Cerebellar nuclear complex (tissue), 1 donor: ENCODE measurements around the gene WDR45.
A peak's percentile ranks its signal among the peaks of the same experiment; 100 is the strongest.

Experiments used
- DNase-seq, 2 experiments: peaks; one replicate each; lab custom pipeline; 2025; lab: John Stamatoyannopoulos, UW

Gene WDR45

DNA sequence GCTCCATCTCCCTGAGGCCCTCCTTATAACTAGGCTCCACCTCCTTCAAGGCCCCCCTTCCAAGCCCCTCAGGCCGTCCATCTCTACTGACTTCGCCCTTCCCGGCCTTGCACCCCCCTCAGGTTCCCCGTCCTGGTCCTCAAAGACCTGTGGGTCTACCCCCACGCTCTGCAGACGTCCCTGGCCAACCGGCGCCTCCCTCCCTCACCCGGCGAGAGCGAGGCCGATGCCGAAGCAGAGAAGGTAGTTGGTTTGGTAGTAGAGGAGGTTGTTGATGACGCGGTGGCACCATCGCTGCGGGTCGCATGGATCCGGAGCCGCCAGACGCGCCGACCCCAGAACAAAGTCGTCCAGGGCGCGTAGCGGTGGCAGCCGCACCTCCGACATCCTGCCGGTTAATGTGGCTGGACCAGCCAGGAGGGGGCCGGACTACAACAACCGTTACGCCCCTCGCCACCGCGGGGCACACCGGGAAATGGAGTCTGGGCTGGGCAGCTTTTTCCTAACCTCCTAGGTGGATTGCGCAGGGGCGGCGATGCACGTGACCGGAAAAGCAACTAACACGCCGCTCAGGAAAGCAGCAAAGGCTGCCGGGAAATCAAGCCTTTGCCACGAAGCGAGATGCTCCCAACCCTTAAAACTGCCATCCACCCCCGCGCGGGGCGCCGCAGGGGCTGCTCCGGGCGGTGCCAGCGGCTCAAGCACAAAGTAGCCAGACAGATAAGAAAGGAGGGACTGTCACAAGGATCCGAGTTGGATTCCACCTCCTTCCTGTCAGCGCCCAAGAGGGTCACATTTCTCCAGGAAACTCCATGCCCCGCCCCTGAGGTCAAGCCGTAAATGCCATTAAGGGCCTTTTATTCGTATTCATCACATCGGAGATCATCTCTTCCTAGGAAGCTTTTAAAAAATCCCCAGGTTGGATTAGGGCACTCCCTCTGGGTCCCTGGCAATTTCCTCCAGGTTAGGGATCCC is 5.8 kb downstream of the WDR45 start, which contains the start of gene PRAF2:
TSS of gene PRAF2 (minus strand) at position 402 of the 975 bp plus-strand sequence. CDS start at position 387, 15 bp downstream.
- DNase-seq = peak; percentile 13 to 64

DNA sequence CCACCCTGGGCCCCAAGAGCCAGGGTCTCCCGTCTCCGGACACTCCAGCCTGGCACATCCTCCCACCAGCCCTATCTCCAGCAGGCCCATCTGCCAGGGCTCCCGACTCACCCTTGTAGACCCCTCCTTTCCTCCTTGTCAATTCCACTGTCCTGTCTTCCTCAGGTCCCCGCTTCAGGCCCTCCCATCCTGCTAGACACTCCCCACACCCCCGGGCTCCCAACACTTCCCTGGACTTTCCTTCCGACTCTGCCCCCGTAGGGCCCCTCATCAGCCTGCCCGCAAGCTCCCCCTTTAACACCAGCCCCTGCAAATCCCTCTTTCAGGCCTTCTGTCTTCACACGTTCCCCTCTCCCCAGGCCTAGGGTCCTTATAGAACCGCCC is 7.0 kb downstream of the WDR45 start:
- no peak for DNase-seq

DNA sequence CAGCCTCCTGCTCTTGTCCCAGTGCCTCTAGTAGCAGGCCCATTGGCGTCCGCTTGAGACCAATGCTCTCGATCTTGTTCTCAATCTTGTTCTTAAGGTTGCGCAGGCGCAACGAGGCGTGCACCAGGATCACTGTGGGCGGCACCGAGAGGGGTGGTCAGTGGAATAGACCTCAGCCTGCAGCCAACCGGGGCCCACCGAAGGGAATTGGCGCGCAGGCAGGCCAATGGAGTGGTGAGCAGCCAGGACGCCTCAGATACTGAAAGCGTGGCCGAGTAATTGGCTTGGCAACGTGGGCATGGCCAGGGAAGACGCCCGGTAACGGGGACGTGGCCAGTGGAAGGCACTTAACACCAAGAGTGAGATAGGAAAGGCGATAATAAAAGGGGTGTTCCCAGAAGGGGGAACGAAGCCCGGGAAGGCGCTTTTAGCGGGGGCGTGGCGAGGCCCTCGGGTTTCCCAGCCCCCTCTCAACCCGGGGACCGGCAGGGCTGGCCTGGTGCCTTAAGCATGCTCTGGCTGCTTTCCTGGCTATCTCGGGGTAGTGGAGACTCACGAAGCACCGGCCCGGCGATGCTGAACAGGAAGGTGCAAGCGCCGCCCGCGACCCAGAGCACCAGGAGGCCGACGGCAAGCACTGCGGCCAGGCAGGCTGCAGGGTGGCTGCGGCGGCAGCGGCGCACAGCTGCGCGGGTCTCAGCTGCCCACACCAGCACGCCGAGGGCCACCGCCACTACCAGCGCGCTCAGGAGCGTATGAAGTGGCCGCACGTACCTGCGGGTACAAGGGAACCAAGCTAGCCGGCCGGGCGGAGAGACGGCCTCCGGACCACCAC is 7.6 kb downstream of the WDR45 start:
- DNase-seq = peak; percentile 22 to 41

DNA sequence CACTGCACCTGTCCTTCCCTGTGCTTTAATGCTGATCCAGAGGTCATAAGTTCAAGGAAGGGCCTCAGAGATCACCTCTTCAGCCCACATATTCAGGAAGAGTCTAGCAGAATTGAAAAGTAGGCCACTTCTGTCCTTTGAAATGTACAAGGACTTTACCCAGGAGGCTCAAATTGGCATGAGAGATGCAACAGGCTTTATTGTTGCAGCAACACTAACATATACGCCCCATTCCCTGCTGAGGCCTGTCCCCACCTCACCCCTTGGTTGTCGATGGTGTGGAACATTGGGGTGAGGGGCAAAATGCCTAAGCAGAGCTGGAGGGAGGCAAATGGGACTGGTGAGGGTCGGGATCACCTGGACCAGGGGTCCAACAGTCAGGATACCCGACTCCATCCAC is 8.7 kb downstream of the WDR45 start:
- no peak for DNase-seq

DNA sequence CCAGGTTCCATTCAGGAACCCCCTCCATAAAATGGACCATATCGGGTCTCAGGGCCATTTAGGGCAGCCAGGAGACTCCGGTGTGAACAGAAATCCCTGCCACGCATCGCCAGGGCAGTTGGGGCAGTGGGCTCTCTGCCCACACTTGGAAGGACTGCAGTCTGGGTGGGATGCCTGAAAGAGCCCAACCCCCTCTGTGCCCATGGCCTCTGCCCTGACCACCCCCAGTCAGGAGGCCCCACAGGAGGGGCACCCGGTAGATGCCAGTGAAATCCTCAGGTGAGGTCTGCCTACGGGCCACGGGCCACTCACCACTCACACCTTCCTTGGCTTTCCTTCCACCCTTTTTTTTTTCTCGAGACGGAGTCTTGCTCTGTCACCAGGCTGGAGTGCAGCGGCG is 10.6 kb downstream of the WDR45 start:
- DNase-seq = no peak

DNA sequence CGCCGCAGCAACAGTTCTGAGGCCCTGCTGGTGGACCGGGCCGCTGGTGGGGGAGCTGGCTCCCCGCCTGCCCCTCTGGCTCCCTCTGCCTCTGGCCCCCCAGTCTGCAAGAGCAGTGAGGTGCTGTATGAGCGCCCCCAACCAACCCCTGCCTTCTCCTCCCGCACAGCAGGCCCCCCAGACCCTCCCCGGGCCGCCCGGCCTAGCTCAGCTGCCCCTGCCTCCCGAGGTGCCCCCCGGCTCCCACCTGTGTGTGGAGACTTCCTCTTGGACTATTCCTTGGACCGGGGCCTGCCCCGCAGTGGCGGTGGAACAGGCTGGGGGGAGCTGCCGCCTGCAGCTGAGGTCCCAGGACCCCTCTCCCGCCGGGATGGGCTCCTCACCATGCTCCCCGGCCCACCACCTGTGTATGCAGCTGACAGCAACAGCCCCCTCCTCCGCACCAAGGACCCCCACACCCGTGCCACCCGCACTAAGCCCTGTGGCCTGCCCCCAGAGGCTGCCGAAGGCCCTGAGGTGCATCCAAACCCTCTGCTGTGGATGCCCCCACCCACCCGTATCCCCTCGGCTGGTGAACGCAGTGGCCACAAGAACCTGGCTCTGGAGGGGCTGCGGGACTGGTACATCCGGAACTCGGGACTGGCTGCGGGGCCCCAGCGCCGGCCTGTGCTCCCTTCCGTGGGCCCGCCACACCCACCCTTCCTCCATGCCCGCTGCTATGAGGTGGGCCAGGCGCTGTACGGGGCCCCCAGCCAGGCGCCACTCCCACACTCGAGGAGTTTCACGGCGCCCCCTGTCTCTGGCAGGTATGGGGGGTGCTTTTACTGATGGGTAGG is 12.2 kb downstream of the WDR45 start:
- DNase-seq = no peak

DNA sequence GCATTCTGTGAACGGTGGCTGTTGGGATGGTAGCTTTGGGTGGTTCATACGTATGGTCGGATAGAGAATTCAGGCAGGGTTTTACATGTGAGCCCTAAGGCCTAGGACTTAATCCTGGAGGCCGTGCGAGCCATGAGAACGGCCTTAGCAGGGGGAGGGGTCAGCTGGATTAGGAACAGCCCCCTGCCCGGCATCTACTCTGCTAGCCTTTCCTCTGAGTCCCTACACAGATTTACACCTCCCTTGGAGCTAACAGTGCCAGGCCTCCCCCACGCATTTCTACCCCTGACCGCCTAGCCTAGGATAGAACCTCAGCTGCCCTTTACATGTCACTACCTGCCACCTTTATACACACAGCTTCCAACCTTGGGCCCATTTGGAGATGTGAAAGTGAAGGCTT is 13.0 kb downstream of the WDR45 start:
- DNase-seq = no peak

DNA sequence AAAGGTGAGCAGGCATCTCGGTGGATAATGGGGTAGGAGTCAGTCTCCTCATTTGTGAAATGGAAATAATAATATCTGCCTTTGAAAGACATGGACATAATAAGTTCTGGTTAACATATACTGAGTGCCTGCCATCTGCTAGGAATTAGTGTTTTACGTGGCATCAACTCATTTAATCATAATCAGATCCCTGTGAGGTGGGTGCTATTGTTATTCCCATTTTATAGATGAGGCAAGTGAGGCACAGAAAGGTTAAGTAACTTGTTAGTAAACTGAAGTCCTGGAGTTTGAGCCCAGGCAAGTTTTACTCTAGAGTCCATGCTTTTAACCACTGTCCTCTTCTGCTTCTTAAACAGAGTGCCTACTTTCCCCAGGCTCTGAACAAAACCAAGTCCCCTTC is 13.4 kb downstream of the WDR45 start:
- DNase-seq = no peak

DNA sequence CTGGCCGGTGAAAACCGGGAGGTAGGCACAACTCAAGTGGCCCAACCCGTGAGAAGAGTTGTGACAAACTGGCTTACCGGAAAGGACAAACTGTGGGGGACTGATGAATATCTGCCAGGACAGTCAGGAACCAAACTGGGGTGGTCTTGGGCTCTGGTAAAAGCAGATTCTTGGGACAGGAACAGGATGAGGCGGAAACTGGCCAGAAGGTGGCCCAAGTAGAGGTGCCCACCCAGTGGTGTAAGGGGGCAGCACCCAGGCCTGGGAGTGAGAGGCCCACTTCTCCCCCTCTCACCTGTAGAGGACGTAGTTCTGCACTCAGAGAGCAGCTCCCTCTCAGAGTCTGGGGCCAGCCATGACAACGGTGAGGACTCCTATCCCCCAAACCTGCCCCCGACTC is 15.0 kb downstream of the WDR45 start:
- DNase-seq = no peak

DNA sequence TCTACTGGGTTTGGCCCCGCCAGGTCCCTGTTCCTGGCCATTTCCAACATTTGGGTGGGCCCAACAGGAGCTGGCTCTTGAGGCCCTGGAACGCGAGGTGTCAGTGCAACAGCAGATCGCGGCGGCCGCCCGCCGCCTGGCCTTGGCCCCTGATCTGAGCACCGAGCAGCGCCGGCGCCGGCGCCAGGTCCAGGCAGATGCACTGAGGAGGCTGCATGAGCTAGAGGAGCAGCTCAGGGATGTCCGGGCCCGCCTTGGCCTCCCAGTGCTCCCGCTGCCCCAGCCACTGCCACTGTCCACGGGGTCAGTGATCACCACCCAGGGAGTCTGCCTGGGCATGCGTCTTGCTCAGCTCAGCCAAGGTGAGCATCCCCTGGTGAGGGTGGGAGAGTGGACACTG is 15.4 kb downstream of the WDR45 start:
- no peak for DNase-seq

DNA sequence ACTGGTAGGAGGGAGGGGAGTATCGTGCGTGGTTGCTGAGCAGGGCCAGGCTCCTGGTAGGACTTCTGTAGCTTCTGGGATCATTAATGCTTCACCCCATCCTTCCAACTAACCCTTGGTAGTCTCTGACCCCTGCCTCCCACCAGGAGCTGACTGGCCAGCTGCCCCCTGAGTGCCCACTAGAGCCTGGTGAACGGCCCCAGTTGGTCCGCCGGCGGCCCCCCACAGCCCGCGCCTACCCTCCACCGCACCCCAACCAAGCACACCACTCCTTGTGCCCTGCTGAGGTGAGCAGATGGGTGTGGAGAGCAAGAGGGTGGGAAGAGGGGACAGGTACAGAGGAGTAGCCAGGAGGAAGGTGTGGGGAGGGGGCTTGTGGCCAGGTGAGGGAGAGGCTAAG is 16.0 kb downstream of the WDR45 start:
- no peak for DNase-seq

DNA sequence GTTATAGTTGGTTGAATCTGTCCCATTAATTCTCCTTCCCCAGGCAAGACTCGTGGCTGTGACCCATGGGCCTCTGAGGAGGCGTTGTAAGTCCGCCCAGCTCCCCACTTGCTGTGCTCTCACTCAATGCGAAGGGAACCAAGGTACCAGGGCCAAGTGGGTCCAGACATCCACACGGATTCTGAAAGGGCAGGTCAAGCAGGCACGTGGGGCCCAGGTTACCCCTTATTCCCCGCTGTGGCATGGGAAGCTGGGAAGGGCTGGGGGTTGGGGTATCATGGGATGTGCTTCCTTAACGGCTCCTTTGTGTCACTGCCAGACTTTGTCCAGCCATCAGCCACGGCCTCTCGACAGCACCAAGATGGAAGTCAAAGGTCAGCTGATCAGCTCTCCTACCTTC is 17.8 kb downstream of the WDR45 start:
- DNase-seq = no peak

DNA sequence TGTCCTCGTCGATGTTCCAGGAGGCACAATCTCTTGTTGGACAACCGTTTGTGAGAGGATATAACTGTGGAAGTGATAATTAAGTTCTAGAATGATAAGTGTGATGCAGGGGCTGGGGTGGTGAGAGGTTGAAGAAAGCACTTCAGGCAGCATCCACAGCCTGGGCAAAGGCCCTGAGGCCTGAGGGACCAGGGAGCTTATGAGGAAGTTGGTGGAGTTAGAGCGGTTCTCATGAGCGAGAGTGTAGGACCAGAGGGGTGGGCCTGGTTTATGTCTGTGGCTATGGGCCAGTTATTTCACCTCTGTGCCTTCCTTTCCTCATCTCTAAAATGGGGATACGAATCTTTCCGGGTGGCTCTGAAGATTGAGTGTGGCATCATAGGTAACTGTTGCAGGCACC is 18.2 kb downstream of the WDR45 start:
- no peak for DNase-seq

DNA sequence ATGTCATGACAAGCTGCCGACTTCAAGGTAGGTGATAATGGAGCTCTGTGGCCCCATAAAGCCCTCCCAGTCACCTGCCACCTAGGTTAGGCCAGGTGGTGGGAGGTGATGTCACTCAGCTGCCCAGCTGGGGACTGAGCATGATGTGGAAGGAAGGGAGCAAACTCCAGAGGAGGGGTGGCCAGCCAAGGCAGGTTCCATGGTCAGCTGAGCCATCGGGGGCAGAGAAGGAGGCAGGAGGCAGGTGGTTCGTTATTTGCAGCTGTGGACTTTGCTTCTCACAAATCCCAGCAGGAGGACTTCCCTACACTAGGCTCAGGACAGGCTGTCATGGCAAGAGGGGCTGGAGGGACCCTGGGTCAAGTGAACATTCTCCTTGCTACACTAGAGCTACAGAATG is 18.8 kb downstream of the WDR45 start:
- no peak for DNase-seq

DNA sequence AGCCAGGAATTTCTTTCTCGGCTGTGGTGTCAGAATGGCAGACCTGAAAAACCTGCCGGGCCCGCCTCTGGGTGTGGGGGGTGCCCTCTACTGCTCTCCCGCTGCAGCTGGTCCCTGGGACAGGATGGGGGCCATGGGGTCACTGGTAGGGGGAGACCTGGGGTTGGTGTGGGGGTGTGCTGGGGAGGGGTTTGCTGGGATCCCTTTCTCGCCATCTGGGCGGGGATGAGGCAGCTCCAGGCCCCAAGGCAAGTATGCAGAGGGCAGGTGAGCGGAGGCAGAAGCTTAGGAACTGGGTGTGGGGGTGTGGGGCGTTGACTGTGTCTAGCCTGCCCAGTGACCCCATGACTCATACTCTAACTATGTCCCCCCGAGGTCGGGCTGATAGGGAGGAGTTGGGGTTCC is 20.0 kb downstream of the WDR45 start:
- no peak for DNase-seq

DNA sequence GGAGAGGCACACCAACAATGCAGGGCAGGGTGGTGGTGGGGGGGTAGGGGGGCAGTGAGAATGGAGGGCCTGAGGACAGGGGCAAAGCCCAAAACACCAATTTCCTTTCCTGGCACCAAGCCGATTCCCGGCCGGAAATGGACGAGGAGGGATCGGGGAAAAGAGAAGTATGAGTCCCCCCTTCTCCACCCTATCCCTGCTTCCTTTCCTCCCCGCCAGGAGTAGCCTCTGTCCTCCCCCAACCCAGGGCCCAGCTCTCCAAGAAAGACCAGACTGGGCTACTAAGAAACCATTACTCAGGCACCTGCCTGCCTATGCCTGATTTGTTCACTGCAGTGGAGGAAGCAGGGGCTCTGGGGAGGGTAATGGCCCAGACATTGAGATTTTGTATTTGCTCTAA is 20.5 kb downstream of the WDR45 start:
- DNase-seq = no peak

DNA sequence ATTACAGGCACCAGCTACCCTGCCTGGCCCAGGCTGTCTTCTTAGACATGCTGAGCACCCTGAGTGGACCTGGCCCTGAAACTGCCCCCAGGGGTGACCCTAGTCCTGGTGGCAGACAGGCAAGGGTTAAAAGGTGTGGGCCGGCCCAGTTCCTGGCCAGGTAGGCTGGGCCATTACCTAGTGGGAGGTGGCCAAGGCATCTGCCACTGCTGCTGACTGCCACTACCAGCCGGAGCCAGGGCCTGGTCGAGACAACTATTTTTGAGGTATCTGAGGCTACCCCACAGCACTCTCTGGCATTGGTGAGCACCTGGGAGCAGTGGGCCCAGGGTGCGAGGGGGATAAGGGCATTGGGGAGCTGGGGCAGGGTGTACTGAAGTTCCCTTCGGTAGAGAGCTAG is 20.9 kb downstream of the WDR45 start, which contains the start of gene CCDC120:
TSS of gene CCDC120 (plus strand) at position 206 of the 400 bp plus-strand sequence. CDS start 3,043 bp downstream, outside the sequence.
- DNase-seq = peak in 1 of 2 experiments; percentile 2

DNA sequence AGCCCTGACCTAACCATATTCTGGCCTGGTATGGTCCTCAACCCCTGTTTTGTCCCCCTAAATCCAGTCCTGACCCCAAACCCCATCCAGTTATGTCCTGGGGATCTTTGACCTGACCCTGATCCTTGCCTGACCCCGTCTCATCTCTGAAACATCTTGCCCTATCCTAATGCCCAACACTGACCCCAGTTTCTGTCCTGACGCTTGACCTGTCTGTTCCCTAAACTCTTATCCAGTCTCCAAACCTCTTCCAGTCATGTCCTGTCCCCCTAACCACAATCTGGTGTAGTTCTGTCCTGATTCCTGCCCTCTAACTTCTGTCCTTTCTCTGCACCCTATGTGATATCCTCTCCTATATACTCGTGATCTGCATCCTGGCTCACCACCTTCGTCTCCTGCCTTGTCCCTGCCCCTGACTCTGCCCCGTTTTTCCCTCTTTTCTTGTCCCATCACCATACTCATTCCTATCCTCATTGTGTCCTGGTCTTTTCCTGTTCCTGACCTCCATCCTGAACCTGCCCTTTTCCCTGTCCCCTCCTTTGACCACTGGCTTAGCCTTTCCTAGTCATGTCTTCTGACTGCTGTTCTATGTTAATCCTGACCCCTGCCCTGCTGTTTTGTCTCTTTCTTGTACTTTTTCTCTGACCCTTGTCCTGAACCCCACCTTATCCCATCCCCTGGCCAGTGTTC is 25.5 kb downstream of the WDR45 start:
- DNase-seq = no peak

DNA sequence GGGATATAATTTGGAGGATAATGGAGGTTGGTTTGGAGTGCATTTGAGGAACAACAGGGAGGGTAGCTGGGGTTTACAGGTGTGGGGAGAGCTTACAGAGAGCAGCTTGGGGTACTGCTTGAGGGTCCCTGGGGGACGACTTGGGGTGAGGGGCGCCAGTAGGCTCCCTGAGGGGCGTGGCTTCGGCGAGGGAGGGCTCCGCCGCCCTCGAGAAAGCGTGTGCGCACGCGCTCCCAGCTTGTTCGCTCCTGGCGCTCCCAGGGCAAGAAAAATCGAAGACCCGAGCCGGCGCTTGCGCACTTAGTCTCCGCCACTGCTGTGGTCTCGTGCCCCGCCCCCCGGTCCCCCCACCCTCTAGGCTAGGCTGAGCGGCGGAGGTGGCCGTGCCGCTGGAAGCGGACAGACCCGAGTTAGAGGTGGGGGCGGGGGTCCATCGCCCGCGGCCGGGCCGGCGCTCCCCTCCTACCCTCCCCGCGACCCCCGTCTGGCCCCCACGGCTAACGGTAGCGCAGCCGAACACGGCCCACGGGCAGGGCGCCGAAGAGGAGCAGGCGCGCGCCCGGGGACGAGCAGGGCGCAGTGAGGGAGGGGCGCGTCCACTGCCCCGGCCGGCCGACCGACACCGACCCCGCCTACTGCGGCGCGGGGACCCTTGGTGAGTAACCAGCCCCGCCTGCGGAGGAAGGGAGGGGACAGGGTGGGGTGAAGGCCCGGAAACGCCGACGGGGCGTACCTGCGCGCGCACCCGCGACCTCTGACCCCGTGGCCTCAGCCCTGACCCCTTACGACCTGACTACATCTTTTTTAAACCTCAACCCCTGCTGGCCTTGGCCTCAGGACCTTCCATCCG is 26.2 kb downstream of the WDR45 start:
- DNase-seq = peak in 1 of 2 experiments; percentile 2

DNA sequence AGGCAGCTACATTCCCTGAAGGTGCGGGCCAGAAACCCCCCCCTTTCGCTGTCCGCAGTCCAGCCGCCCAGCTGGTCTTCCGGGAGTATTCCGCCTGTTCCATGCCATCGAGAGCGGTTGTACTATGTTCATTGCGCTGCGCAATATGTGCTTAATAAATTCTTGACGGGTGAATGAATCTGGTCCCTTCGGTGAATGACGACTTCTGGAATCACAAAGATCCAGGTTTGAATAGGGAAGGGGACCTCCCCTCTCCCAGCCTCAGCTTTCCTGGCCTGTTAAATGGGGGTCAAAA is 35.8 kb downstream of the WDR45 start:
- DNase-seq = no peak
